CD8-positive, alpha-beta memory T cell (primary cell): ENCODE measurements around the gene RDX. TPM values are rescaled to one million over a fixed set of nuclear protein-coding genes. Genes with fewer than 3 reads are reported as not detected.
A peak's percentile ranks its signal among the peaks of the same experiment; 100 is the strongest.

ENCODE experiments used
- CTCF ChIA-PET: fragments of 350-600 bp; sonication (Branson Sonifier 250); formaldehyde crosslinking; loops from one replicate; lab custom pipeline; 2021; ENCODE audit warnings: antibody characterized with exemption; lab: Charles Lee
- POLR2A ChIA-PET: fragments of 350-600 bp; sonication (Branson Sonifier 250); formaldehyde crosslinking; loops from one replicate; lab custom pipeline; 2021; ENCODE audit warnings: antibody characterized with exemption; lab: Charles Lee
- DNase-seq, 5 donors: peaks; one replicate each; pipeline versions ENCODE4 v3.0.0 to v3.0.0-alpha.2; 2020 to 2022; ENCODE audit warnings: mixed read lengths in 1 of 5
- H3K27ac ChIP-seq: one replicate; pipeline ENCODE4 v1.7.0; 2013; ENCODE audit warnings: low read depth, mild to moderate bottlenecking, low read length, moderate library complexity
- H3K27me3 ChIP-seq: 2 replicates; pipeline ENCODE4 v1.7.0; 2013; ENCODE audit warnings: low read length, mild to moderate bottlenecking; ENCODE audit not compliant: insufficient read depth, poor library complexity, severe bottlenecking
- H3K36me3 ChIP-seq: 2 replicates; pipeline ENCODE4 v1.7.0; 2013; ENCODE audit warnings: mild to moderate bottlenecking, low read length, moderate library complexity; ENCODE audit not compliant: insufficient read depth
- H3K4me1 ChIP-seq: 2 replicates; pipeline ENCODE4 v1.7.0; 2013; ENCODE audit warnings: mild to moderate bottlenecking, low read length, moderate library complexity; ENCODE audit not compliant: insufficient read depth
- H3K4me3 ChIP-seq: 2 replicates; pipeline ENCODE4 v1.7.0; 2013; ENCODE audit warnings: mild to moderate bottlenecking, low read length
- H3K9me3 ChIP-seq: 2 replicates; pipeline ENCODE4 v1.7.0; 2013; ENCODE audit warnings: mild to moderate bottlenecking, low read length
- H3K27ac Mint-ChIP-seq, 8 donors: one replicate each; pipeline ENCODE4 v1.8.0; 2020 to 2021; ENCODE audit warnings: mixed read lengths in 8 of 8, mild to moderate bottlenecking in 6 of 8, inconsistent platforms in 3 of 8, moderate library complexity in 3 of 8
- H3K27me3 Mint-ChIP-seq, 2 donors: one replicate each; pipeline ENCODE4 v1.8.0; 2020 to 2021; ENCODE audit warnings: mixed read lengths in 2 of 2, mild to moderate bottlenecking in 1 of 2, moderate library complexity in 1 of 2
- H3K36me3 Mint-ChIP-seq, 3 donors: one replicate each; pipeline ENCODE4 v1.8.0; 2020 to 2021; ENCODE audit warnings: mixed read lengths in 3 of 3, inconsistent platforms in 1 of 3, mild to moderate bottlenecking in 1 of 3
- H3K4me1 Mint-ChIP-seq, 3 donors: one replicate each; pipeline ENCODE4 v1.8.0; 2020 to 2021; ENCODE audit warnings: mixed read lengths in 3 of 3, inconsistent platforms in 1 of 3, mild to moderate bottlenecking in 1 of 3
- H3K4me3 Mint-ChIP-seq, 7 donors: one replicate each; pipeline ENCODE4 v1.8.0; 2020 to 2021; ENCODE audit warnings: mixed read lengths in 7 of 7, mild to moderate bottlenecking in 6 of 7, moderate library complexity in 4 of 7, inconsistent platforms in 2 of 7
- H3K9me3 Mint-ChIP-seq, 5 donors: one replicate each; pipeline ENCODE4 v1.8.0; 2020 to 2022; ENCODE audit warnings: mixed read lengths in 5 of 5, mild to moderate bottlenecking in 3 of 5, moderate library complexity in 2 of 5, inconsistent platforms in 1 of 5
- polyA plus RNA-seq: library from polyadenylated mRNA; unstranded; fragments of 300-500 nt; fragmentation: Illumina TruSeq; gene quantifications from one replicate; pipeline ENCODE4 v1.2.3, GENCODE V29; 2021
- total RNA-seq, 2 experiments: library from RNA; stranded (reverse); gene quantifications; one replicate each; pipeline ENCODE4 v1.2.3, GENCODE V29; 2021

The RDX gene
- total RNA-seq = 10 to 100 TPM; 58.5 to 63.6 TPM
- 17.2 TPM for polyA plus RNA-seq

GRCh38 chr11:110296226-110297075 is at the start of gene RDX:
TSS of gene RDX (minus strand) at chr11:110296614. CDS start at chr11:110279692, 16,922 bp downstream.
- no peaks in the 10 kb centered on the region for H3K27me3 Mint-ChIP-seq
- POLR2A ChIA-PET = interaction anchor here (1.0 kb wide), 1 partner anchor 32 kb away, joined by 4 read pairs; no protein-coding TSS in a partner anchor
- H3K4me3 ChIP-seq = peak within 1 kb of the TSS; percentile 75

GRCh38 chr11:110345743-110346142 is 49.3 kb upstream of the RDX start:
- POLR2A ChIA-PET = interaction anchor here (0.6 kb wide), 1 partner anchor 18 kb away, joined by 7 read pairs; no protein-coding TSS in a partner anchor
- no peak for DNase-seq
- no peaks in the 10 kb centered on the region for H3K36me3 ChIP-seq
- Mint-ChIP-seq H3K4me1 (peaks cover 31 to 47% (median 37%) of the 10 kb centered on the region in 3 donors), H3K9me3 (no peaks in the 10 kb centered on the region), H3K27me3 (peaks cover 0 to 1% of the 10 kb centered on the region in 2 donors), H3K4me3 (peak overlapping the region in 5 of 7 donors; percentile 12 to 68 (median 50)), H3K36me3 (peaks cover 0 to 5% (median 2%) of the 10 kb centered on the region in 3 donors), H3K27ac (peak overlapping the region; percentile 3 to 85 (median 71))
- H3K4me3 ChIP-seq = no peak overlapping the region
- H3K9me3 ChIP-seq = no peaks in the 10 kb centered on the region
- peaks cover 24% of the 10 kb centered on the region for H3K4me1 ChIP-seq
- H3K27ac ChIP-seq = no peak overlapping the region
- CTCF ChIA-PET = interaction anchor here (1.1 kb wide), 1 partner anchor 72 kb away, joined by 3 read pairs; no protein-coding TSS in a partner anchor
- H3K27me3 ChIP-seq = no peaks in the 10 kb centered on the region

More at GRCh38 chr11:110296226-110297075, at the start of gene RDX:
- peak within 1 kb of the TSS; percentile 86 to 94 (median 91) for H3K4me3 Mint-ChIP-seq
- no peaks in the 10 kb centered on the region for H3K9me3 Mint-ChIP-seq
- Histone ChIP-seq H3K36me3 (no peaks in the 10 kb centered on the region), H3K27ac (peak within 1 kb of the TSS; percentile 81), H3K9me3 (no peaks in the 10 kb centered on the region), H3K4me1 (peaks cover 8% of the 10 kb centered on the region), H3K27me3 (no peaks in the 10 kb centered on the region)
- peak within 1 kb of the TSS; percentile 68 to 90 (median 80) for H3K27ac Mint-ChIP-seq
- CTCF ChIA-PET = interaction anchor here (1.5 kb wide), 1 partner anchor 133 kb away, joined by 3 read pairs; no protein-coding TSS in a partner anchor
- H3K36me3 Mint-ChIP-seq = peaks cover 0 to 4% (median 0%) of the 10 kb centered on the region in 3 donors
- H3K4me1 Mint-ChIP-seq = peaks cover 23 to 43% (median 35%) of the 10 kb centered on the region in 3 donors
- peak; percentile 40 to 68 (median 59) for DNase-seq

- Mint-ChIP-seq H3K4me3 (no peak overlapping the region), H3K9me3 (no peaks in the 10 kb centered on the region), H3K27ac (no peak overlapping the region), H3K36me3 (peaks cover 0 to 5% (median 4%) of the 10 kb centered on the region in 3 donors), H3K27me3 (peaks cover 0 to 1% of the 10 kb centered on the region in 2 donors), H3K4me1 (peaks cover 3 to 16% (median 5%) of the 10 kb centered on the region in 3 donors)
- Histone ChIP-seq H3K27ac (no peak overlapping the region), H3K4me1 (peaks cover 3% of the 10 kb centered on the region), H3K36me3 (no peaks in the 10 kb centered on the region), H3K27me3 (no peaks in the 10 kb centered on the region), H3K9me3 (no peaks in the 10 kb centered on the region), H3K4me3 (no peak overlapping the region)
- POLR2A ChIA-PET = no interaction called here
- DNase-seq = no peak
- CTCF ChIA-PET = interaction anchor here (1.0 kb wide), 1 partner anchor 139 kb away, joined by 3 read pairs; no protein-coding TSS in a partner anchor
Observed at GRCh38 chr11:110340436-110340835, 44.0 kb upstream of the RDX start.

GRCh38 chr11:110339456-110340250 is 43.2 kb upstream of the RDX start:
- H3K4me3 Mint-ChIP-seq = no peak overlapping the region
- Histone ChIP-seq H3K4me1 (no peaks in the 10 kb centered on the region), H3K4me3 (no peak overlapping the region), H3K9me3 (no peaks in the 10 kb centered on the region), H3K36me3 (no peaks in the 10 kb centered on the region), H3K27ac (no peak overlapping the region), H3K27me3 (no peaks in the 10 kb centered on the region)
- peaks cover 0 to 5% (median 4%) of the 10 kb centered on the region in 3 donors for H3K36me3 Mint-ChIP-seq
- peak overlapping the region in 1 of 8 donors; percentile 60 for H3K27ac Mint-ChIP-seq
- H3K27me3 Mint-ChIP-seq = peaks cover 0 to 1% of the 10 kb centered on the region in 2 donors
- no peak for DNase-seq
- no peaks in the 10 kb centered on the region for H3K9me3 Mint-ChIP-seq
- CTCF ChIA-PET = interaction anchor here (1.0 kb wide), 1 partner anchor 138 kb away, joined by 3 read pairs; no protein-coding TSS in a partner anchor
- POLR2A ChIA-PET = no interaction called here
- H3K4me1 Mint-ChIP-seq = peaks cover 0 to 9% (median 2%) of the 10 kb centered on the region in 3 donors

GRCh38 chr11:110338684-110339083 is 42.3 kb upstream of the RDX start:
- Histone ChIP-seq H3K36me3 (no peaks in the 10 kb centered on the region), H3K27me3 (no peaks in the 10 kb centered on the region), H3K4me3 (no peak overlapping the region), H3K27ac (no peak overlapping the region), H3K4me1 (no peaks in the 10 kb centered on the region), H3K9me3 (no peaks in the 10 kb centered on the region)
- Mint-ChIP-seq H3K27ac (peak overlapping the region in 1 of 8 donors; percentile 24), H3K9me3 (no peaks in the 10 kb centered on the region), H3K4me1 (peaks cover 0 to 5% (median 2%) of the 10 kb centered on the region in 3 donors), H3K4me3 (no peak overlapping the region), H3K36me3 (peaks cover 0 to 5% (median 2%) of the 10 kb centered on the region in 3 donors), H3K27me3 (peaks cover 0 to 1% of the 10 kb centered on the region in 2 donors)
- POLR2A ChIA-PET = no interaction called here
- no peak for DNase-seq
- CTCF ChIA-PET = no interaction called here

GRCh38 chr11:110337570-110338193 is 41.3 kb upstream of the RDX start:
- CTCF ChIA-PET = no interaction called here

GRCh38 chr11:110336054-110336453 is 39.6 kb upstream of the RDX start:
- H3K27ac Mint-ChIP-seq = peak overlapping the region in 1 of 8 donors; percentile 7
- no peak for DNase-seq
- Histone ChIP-seq H3K4me3 (no peak overlapping the region), H3K36me3 (no peaks in the 10 kb centered on the region), H3K9me3 (no peaks in the 10 kb centered on the region), H3K4me1 (no peaks in the 10 kb centered on the region), H3K27me3 (no peaks in the 10 kb centered on the region), H3K27ac (no peak overlapping the region)
- CTCF ChIA-PET = no interaction called here
- no peaks in the 10 kb centered on the region for H3K27me3 Mint-ChIP-seq
- no peaks in the 10 kb centered on the region for H3K9me3 Mint-ChIP-seq
- H3K4me1 Mint-ChIP-seq = peaks cover 0 to 9% (median 2%) of the 10 kb centered on the region in 3 donors
- H3K36me3 Mint-ChIP-seq = peaks cover 0 to 4% (median 3%) of the 10 kb centered on the region in 3 donors
- POLR2A ChIA-PET = interaction anchor here (0.5 kb wide), 1 partner anchor 8 kb away, joined by 4 read pairs; no protein-coding TSS in a partner anchor
- H3K4me3 Mint-ChIP-seq = no peak overlapping the region

More at GRCh38 chr11:110337570-110338193, 41.3 kb upstream of the RDX start:
- no peaks in the 10 kb centered on the region for H3K36me3 ChIP-seq
- Mint-ChIP-seq H3K36me3 (peaks cover 0 to 3% (median 2%) of the 10 kb centered on the region in 3 donors), H3K27me3 (no peaks in the 10 kb centered on the region), H3K9me3 (no peaks in the 10 kb centered on the region), H3K4me3 (no peak overlapping the region), H3K27ac (no peak overlapping the region), H3K4me1 (peaks cover 0 to 5% (median 2%) of the 10 kb centered on the region in 3 donors)
- H3K27me3 ChIP-seq = no peaks in the 10 kb centered on the region
- no peak overlapping the region for H3K27ac ChIP-seq
- no peaks in the 10 kb centered on the region for H3K4me1 ChIP-seq
- POLR2A ChIA-PET = no interaction called here
- H3K4me3 ChIP-seq = no peak overlapping the region
- DNase-seq = no peak
- no peaks in the 10 kb centered on the region for H3K9me3 ChIP-seq
